Neural cell (in vitro differentiated cells): ENCODE measurements around the gene MFAP2. TPM values are rescaled to one million over a fixed set of nuclear protein-coding genes. Genes with fewer than 3 reads are reported as not detected.
A peak's percentile ranks its signal among the peaks of the same experiment; 100 is the strongest.

Source experiments
- H2AFZ ChIP-seq: fragments of 200-600, 300-800 bp; sonication (generic), shearing (Covaris generic); 2 replicates; pipeline ENCODE4 v1.6.0; 2014; ENCODE audit warnings: low read depth, mild to moderate bottlenecking, antibody characterized with exemption, low read length, moderate library complexity
- H3F3A ChIP-seq: fragments of 200-600 bp; shearing (Covaris generic); 2 replicates; pipeline ENCODE4 v1.6.1; 2016; ENCODE audit warnings: mild to moderate bottlenecking, moderate library complexity, mixed read lengths, antibody characterized with exemption, low read length; ENCODE audit not compliant: insufficient read depth, poor library complexity, severe bottlenecking
- H3K27ac ChIP-seq: fragments of 200-600, 300-800 bp; sonication (generic), shearing (Covaris generic); 2 replicates; pipeline ENCODE4 v1.5.1; 2014; ENCODE audit warnings: mild to moderate bottlenecking, low read length, moderate library complexity
- H3K27me3 ChIP-seq: fragments of 300-800, 200-600 bp; sonication (generic), shearing (Covaris generic); 2 replicates; pipeline ENCODE4 v1.6.0; 2014; ENCODE audit warnings: mild to moderate bottlenecking, low read depth, low read length, moderate library complexity; ENCODE audit not compliant: insufficient read depth
- H3K36me3 ChIP-seq: fragments of 300-800, 200-600 bp; sonication (generic), shearing (Covaris generic); 2 replicates; pipeline ENCODE4 v1.5.1; 2014; ENCODE audit warnings: mild to moderate bottlenecking, antibody characterized with exemption, low read length, moderate library complexity; ENCODE audit not compliant: insufficient read depth
- H3K4me2 ChIP-seq: fragments of 300-800, 200-600 bp; sonication (generic), shearing (Covaris generic); 2 replicates; pipeline ENCODE4 v1.6.0; 2014; ENCODE audit warnings: mild to moderate bottlenecking, low read length
- H3K4me3 ChIP-seq: fragments of 300-800, 200-600 bp; sonication (generic), shearing (Covaris generic); 2 replicates; pipeline ENCODE4 v1.5.1; 2014; ENCODE audit warnings: mild to moderate bottlenecking, low read length, moderate library complexity
- H3K79me2 ChIP-seq: fragments of 200-600 bp; shearing (Covaris generic); replicated peaks from 2 replicates; pipeline ENCODE4 v1.6.0; 2014; ENCODE audit warnings: mild to moderate bottlenecking, low read length, moderate library complexity; ENCODE audit not compliant: insufficient read depth
- H3K9ac ChIP-seq: fragments of 300-800, 200-600 bp; sonication (generic), shearing (Covaris generic); 2 replicates; pipeline ENCODE4 v1.6.1; 2016; ENCODE audit warnings: mild to moderate bottlenecking, low read length, mixed read lengths
- H3K9me2 ChIP-seq: fragments of 200-600 bp; shearing (Covaris generic); 2 replicates; pipeline ENCODE4 v1.6.1; 2016; ENCODE audit warnings: mild to moderate bottlenecking, low read length, mixed read lengths; ENCODE audit not compliant: insufficient read depth
- H3K9me3 ChIP-seq: fragments of 200-600, 300-800 bp; sonication (generic), shearing (Covaris generic); 2 replicates; pipeline ENCODE4 v1.6.1; 2016; ENCODE audit warnings: mild to moderate bottlenecking, mixed run types, low read length, moderate library complexity, mixed read lengths
- H4K20me1 ChIP-seq: fragments of 200-600 bp; shearing (Covaris generic); 2 replicates; pipeline ENCODE4 v1.6.1; 2016; ENCODE audit warnings: mild to moderate bottlenecking, mixed run types; ENCODE audit not compliant: insufficient read depth
- CTCF ChIP-seq: fragments of 450-650 bp; IDR thresholded peaks from 2 replicates; pipeline ENCODE4 v1.5.1; 2014; ENCODE audit warnings: antibody characterized with exemption, mild to moderate bottlenecking, moderate library complexity; ENCODE audit not compliant: poor library complexity, severe bottlenecking
- EP300 ChIP-seq: fragments of 450-650 bp; conservative IDR thresholded peaks from 2 replicates; pipeline ENCODE4 v1.6.1; 2014; ENCODE audit warnings: antibody characterized with exemption, mild to moderate bottlenecking, moderate library complexity; ENCODE audit not compliant: poor library complexity, severe bottlenecking
- EZH2 ChIP-seq: fragments of 200-600, 300-800 bp; shearing (Covaris generic), sonication (generic); IDR thresholded peaks from 2 replicates; pipeline ENCODE4 v1.6.1; 2014; ENCODE audit warnings: antibody characterized with exemption, low read length, borderline replicate concordance, mild to moderate bottlenecking; ENCODE audit not compliant: insufficient read depth, poor library complexity, severe bottlenecking
- MXI1 ChIP-seq: fragments of 450-650 bp; conservative IDR thresholded peaks from 2 replicates; pipeline ENCODE4 v1.6.1; 2014; ENCODE audit warnings: antibody characterized with exemption, mild to moderate bottlenecking; ENCODE audit not compliant: poor library complexity, severe bottlenecking
- POLR2AphosphoS5 ChIP-seq: IDR thresholded peaks from 2 replicates; pipeline ENCODE4 v1.6.1; 2012
- RAD21 ChIP-seq: fragments of 450-650 bp; conservative IDR thresholded peaks from 2 replicates; pipeline ENCODE4 v1.6.1; 2014; ENCODE audit warnings: antibody characterized with exemption, mild to moderate bottlenecking, moderate library complexity
- REST ChIP-seq: IDR thresholded peaks from 2 replicates; pipeline ENCODE4 v1.6.1; 2012; ENCODE audit warnings: borderline replicate concordance
- SMC3 ChIP-seq: fragments of 450-650 bp; conservative IDR thresholded peaks from 2 replicates; pipeline ENCODE4 v1.6.1; 2014; ENCODE audit warnings: antibody characterized with exemption, mild to moderate bottlenecking, moderate library complexity; ENCODE audit not compliant: poor library complexity
- TAF1 ChIP-seq: IDR thresholded peaks from 2 replicates; pipeline ENCODE4 v1.6.1; 2012; ENCODE audit warnings: low read depth
- polyA plus RNA-seq: library from polyadenylated mRNA; depleted of rRNA; stranded (reverse); fragments of >200 nt; gene quantifications from 2 replicates; pipeline ENCODE4 v1.2.3, GENCODE V29; 2014

Gene MFAP2
- polyA plus RNA-seq, 1 donor from 2014 or later: 68.4 TPM

GRCh38 chr1:16961297-16962133, 18.9 kb downstream of the MFAP2 start:
- H3F3A ChIP-seq: no peaks in the 10 kb centered on the region
- no peak overlapping the region for H3K27ac ChIP-seq
- no peak overlapping the region for H3K4me2 ChIP-seq

More at GRCh38 chr1:16961297-16962133, 18.9 kb downstream of the MFAP2 start:
- no peaks in the 10 kb centered on the region for H3K36me3 ChIP-seq
- H2AFZ ChIP-seq: no peak overlapping the region
- H3K4me3 ChIP-seq: peak overlapping the region; percentile 33
- H3K9me2 ChIP-seq: no peaks in the 10 kb centered on the region
- no peaks in the 10 kb centered on the region for H3K9me3 ChIP-seq
- TF ChIP-seq POLR2AphosphoS5 (no peak), EP300 (no peak), SMC3 (no peak), EZH2 (no peak), MXI1 (no peak), CTCF (no peak), RAD21 (no peak), REST (no peak), TAF1 (no peak)
- H3K27me3 ChIP-seq: no peaks in the 10 kb centered on the region
- H3K9ac ChIP-seq: peak overlapping the region; percentile 9
- H4K20me1 ChIP-seq: no peaks in the 10 kb centered on the region
- no peaks in the 10 kb centered on the region for H3K79me2 ChIP-seq
